ENCODE data around the gene LIPK. TPM values are rescaled to one million over a fixed set of nuclear protein-coding genes. Genes with fewer than 3 reads are reported as not detected.

Gene LIPK
- total and polyA plus RNA-seq, 2 of the 8 experiments (the other 6 are each of a cell fraction or from before 2014, with no cell fraction given), result not detected

- TF ChIP-seq TBP (IDR thresholded peaks at IDR 0.05; ENCODE audit: low read depth, low read length), result no peak
- no peak for TF ChIP-seq SIRT6 (IDR thresholded peaks at IDR 0.05; ENCODE audit: low read length)
- TF ChIP-seq SRF (IDR thresholded peaks at IDR 0.05; ENCODE audit: low read depth, low read length), result no peak
- no peak for TF ChIP-seq E2F6 (IDR thresholded peaks at IDR 0.05)
- TF ChIP-seq CTBP2 (IDR thresholded peaks at IDR 0.05; ENCODE audit: borderline replicate concordance, insufficient read depth, insufficient read length, low read length), result no peak
- TF ChIP-seq RNF2 (IDR thresholded peaks at IDR 0.05; ENCODE audit: borderline replicate concordance, low read depth, low read length, missing control alignments, poor library complexity, severe bottlenecking), result no peak
- TF ChIP-seq CBX8 (IDR thresholded peaks at IDR 0.05; ENCODE audit: borderline replicate concordance, low read depth, low read length), result no peak
- TF ChIP-seq GABPA (IDR thresholded peaks at IDR 0.05; ENCODE audit: borderline replicate concordance, insufficient read depth, low read length), result no peak
- TF ChIP-seq USF2 (IDR thresholded peaks at IDR 0.05; ENCODE audit: low read length), result no peak
- TF ChIP-seq POLR2A (IDR thresholded peaks at IDR 0.05; ENCODE audit: control extremely low read depth in 1 of 2, low read depth in 2 of 2, low read length in 2 of 2), result no peak
- no peak for TF ChIP-seq HDAC6 (IDR thresholded peaks at IDR 0.05; ENCODE audit: low read depth, low read length)
- no peak for TF ChIP-seq KDM4A (IDR thresholded peaks at IDR 0.05; ENCODE audit: low read depth, low read length, severe bottlenecking)
Measured at GRCh38 chr10:88702848-88703597, 3.0 kb upstream of the LIPK start (continued).

Measured in H1 (cell line).